GM21619 (cell line): ENCODE results near the gene TSPAN14.
A peak's percentile ranks its signal among the peaks of the same experiment; 100 is the strongest.
"Not testable (repeated sequence)": the region's sequence is repeated elsewhere in the genome, so short reads cannot be mapped to it uniquely, and the experiment has no call there.

Experiments
- ATAC-seq: cut with Tn5 transposase; IDR thresholded peaks from one replicate; pipeline ENCODE4 v1.9.1; 2021; ENCODE audit not compliant: unreplicated experiment

TSPAN14 gene

DNA sequence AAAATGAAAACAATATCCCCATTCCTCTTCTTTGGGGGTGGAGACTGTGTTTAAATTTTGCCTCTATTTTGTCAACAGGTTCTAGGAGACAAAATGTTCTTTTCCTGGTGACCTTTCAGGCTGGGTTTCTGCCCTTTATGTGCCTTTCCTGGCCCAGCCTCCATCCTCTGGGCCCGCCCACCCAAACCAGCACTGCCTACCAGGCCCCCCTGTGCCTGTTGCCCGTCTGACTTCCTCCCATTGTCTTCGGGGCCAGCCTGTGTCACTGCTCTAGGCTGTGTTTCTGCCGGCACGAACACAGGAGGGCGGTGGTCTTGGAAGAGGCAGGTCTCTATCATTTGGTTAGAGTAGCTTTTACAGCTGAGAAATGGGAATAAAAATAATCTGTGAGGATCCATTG, 13.9 kb downstream of the TSPAN14 start:
- ATAC-seq: no peak

DNA sequence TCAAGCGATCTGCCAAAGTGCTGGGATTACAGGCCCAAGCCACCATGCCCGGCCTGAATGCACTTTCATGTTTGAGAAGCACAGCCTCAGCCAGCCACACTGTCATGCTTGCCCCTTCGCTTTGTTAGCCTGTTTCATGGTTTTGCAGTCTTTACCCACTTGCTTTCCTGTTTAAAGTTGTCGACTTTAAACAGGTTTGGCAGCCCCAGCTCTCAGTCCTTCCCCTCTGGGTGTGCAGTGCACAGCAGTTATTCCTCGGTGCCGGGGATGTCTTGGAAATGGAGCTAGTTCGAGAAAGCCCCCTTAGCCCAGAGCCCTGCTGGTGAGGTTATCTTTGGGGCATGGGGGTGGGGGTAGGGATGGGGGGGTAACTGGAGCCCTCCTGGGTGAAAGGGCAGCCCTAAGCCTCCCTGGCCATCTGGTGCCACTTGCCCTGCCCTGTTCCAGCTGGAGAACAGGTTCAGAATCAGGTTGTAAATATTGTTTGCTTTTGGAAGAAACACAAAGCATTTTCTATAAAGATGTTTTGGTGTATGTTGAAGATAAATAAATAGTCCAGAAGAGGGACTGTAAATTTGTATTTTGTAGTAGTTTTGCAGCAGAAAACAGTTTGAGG, 14.8 kb downstream of the TSPAN14 start:
- ATAC-seq: no peak

DNA sequence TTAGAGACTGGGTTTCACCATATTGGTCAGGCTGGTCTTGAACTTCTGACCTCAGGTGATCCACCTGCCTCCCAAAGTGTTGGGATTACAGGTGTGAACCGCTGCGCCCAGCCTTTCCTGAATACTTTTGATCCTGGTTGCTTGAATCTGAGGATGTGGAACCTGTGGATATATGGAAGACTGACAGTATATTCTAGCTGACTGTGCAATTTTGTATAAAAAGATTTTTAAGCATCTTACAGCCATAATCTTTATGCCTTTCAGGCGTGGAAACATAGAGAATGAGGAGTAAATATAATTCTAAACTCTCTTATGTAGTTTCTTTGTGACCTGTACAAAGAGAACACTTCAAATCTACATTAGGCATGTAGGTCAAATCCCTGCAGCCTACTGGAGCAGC, 16.2 kb downstream of the TSPAN14 start:
- no peak for ATAC-seq

DNA sequence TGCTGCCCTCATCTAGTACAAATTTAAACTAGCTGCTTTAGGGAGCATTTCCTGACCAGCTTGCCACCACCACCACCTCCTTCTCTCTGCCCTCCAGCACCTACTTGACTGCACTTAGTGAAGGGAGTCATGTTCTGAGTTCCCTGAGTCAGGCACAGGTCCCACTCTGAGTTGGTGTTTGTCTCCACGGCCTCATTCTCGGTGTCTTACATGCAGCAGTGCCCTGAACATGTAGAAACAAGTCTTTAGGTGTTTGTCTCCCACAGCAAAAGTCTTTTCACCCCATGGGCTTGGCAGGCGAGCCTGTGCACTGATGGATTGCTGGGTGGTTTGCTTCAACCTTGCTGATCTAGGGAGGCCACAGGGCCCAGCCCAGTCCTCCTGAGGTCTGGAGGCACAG, 16.9 kb downstream of the TSPAN14 start:
- no peak for ATAC-seq

DNA sequence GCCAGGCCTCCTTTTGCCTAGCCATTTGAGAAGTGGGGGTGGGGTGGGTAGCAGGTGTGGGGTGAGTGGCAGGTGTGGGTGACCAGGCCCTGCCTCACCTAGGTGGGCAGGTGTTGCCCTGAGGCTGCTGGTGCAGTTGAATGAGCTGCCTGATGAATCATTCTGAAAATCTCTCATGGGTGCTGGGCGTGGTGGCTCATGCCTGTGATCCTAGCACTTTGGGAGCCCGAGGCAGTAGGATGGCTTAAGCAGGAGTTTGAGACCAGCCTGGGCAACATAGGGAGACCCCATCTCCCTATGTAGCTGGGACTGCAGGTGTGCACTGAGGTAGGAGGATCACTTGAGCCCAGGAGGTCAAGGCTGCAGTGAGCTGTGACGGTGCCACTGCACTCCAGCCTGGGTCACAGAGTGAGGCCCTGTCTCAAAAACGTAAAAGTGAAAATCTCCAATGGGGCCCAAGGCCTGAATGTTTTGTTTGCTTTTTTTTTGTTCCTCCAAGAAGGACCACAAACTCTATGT, 17.7 kb downstream of the TSPAN14 start:
- ATAC-seq: peak; percentile 50

DNA sequence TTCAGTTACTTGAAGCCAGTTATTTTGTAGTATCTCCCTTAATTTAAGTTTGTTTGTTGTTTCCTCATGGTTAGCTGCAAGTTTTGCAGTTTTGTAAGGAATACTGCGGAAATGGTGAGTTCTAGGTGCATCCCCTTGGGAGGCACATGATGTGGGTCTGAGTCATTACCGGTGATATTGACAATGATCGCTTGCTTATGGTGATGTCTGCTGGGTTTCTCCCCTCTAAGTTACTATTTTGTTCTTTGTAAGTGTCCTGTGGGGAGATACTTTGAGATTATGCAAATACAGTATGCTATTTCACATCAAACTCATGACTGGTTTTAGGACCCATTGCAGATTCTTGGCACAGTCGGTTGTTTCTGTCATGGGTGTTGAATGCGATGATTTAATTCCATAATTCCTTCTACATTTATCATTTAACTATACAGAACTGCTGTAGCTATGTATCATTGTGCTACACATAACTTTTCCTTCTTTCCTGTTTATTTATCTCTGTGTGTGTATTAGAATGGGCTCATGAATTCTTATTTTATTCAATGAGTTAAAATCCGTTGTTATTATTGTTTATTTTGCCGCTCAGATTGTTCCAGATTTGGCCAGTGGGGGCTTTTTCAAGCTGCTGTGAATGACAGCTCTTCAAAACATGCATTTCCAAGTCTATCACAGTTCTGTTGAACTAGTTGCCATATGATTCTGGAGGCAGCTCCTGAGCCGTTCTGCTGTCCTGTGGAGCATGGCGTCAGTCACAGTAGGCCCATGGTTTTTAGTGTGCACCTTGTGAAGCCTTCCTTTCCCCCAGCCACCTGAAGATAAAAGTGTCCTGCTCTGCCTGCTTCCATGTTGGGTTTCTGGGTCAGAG, 18.4 kb downstream of the TSPAN14 start:
- peak; percentile 93 for ATAC-seq

DNA sequence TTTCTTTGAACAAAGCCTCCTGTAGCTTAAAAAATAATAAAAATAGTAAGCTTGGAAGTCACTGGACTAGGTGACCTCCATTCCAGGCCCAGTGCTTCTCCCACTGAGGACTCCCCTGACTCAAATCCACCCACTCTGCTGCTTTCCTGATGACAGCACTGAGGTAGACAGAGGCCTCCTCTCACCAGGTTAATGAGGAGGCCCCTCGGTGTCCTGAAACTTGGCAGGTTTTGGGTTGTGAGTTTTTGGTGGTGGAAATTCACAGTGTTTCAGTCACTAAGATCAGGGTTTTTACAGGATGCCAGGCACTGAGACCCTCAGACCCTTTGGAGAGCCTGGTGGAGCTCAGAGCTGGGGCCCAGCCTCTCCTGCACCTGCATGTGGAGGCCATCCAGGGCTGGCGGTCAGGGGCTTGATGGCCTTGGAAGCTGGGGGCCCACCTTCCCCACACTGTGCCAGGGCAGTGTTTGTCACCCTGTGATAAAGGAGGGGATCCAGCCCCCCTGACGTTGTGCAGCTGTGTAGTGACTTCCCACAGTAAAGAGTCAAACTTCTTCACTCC, 19.1 kb downstream of the TSPAN14 start:
- no peak for ATAC-seq

DNA sequence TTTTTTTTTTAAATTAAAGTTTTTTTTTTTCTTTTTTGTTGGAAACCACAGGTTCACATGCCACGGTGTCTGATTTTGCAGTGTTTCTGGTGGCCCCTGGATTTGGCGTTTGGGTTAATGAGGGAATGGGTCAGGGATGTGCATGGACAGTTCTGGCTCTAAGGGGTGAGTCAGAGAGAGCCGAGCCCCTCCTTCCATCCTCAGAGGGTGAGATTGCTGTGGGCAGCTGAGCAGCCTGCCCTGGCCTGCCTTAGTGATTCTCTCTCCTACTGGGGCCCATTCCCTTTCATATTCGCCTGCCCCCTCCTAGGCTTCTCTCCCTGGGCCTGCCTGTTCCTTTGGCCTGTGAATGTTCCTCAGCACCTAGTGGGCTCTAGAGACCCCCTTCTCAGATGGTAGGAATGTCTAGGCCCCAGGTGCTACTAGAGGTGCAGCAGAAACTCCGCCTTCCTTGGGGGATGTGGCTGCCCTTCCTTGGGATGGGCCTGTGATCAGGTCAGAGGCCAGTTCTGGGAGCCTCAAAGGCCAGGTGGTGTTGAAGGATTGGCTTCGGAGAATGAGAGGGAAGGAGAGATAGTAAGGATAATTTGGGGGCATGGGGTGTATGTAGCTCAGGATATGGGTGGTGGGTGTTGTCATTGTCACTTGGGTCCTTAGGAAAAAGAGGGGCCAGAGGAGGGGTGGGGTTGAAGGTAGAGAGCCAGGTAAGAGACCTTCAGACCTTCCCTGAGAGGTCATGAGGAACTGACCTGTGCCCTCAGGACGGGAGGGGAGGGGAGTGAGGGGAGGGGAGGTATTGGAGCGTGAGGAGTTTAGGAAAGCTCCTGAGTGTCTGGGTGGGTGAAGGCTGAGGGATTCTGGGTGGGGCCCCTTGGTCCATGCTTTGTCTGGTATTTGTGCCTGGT, 19.8 kb downstream of the TSPAN14 start:
- ATAC-seq: no peak

DNA sequence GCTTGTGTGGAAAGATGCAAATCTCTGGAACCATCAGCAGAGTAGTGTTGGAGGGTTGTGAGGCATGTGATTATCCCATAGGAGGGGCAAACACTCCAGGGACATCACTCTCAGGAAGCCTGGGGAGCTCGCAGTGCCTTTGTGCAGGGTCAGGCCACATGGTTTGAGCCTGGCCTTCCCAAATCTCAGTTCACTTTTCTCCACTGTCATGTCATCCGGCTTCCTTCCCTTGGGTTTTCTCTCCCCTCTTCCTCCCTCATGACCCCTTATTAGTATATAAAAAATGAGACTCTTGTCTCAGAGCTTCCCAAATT, 20.4 kb downstream of the TSPAN14 start:
- no peak for ATAC-seq

DNA sequence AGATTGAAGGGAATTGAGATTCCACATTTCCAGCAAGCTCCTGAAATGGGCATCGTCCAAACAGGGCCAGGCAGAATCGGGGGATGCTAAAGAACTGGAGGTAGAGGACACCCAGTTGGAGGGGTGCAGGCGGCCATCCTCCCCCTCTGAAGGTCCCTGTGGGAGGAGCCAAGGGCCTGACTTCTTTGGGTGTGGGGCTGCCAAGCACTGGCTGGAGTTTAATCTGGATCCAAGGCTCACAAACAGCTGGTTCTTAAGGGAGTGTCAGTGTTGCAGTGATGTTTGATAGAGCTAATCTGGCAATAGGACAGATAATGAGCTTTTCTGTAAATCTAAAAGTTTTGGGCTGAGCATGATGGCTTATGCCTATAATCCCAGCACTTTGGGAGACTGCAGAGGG, 20.8 kb downstream of the TSPAN14 start:
- no peak for ATAC-seq

DNA sequence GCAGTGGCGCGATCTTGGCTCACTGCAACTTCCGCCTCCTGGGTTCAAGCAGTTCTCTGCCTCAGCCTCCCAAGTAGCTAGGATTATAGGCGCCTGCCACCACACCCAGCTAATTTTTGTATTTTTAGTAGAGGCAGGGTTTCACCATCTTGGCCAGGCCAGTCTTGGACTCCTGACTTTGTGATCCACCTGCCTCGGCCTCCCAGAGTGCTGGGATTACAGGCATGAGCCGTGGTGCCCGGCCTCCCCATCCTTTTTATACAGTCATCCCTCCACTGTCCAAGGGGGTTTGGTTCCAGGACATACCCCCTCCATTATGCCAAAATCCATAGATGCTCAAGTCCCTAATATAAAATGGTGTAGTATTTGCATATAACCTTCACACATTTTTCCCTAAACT, 21.5 kb downstream of the TSPAN14 start:
- not testable (repeated sequence) for ATAC-seq

DNA sequence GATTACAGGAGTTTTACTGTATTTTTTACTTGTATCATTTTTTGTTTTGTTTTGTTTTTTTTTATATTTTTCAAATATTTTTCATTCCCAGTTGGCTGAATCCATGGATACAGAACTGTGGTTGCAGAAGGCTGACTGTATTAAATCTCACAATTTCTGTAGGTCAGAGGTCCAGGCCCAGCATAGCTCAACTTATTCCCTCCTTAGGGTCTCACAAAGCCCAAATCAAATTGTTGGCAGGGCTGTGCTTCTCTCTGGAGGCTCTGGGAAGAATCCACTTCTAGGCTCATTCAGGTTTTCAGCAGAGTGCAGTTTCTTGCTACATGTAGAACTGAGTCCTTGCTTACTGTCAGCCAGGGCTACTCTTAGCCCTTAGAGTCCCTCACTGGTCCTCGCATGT, 22.6 kb downstream of the TSPAN14 start:
- ATAC-seq: no peak

DNA sequence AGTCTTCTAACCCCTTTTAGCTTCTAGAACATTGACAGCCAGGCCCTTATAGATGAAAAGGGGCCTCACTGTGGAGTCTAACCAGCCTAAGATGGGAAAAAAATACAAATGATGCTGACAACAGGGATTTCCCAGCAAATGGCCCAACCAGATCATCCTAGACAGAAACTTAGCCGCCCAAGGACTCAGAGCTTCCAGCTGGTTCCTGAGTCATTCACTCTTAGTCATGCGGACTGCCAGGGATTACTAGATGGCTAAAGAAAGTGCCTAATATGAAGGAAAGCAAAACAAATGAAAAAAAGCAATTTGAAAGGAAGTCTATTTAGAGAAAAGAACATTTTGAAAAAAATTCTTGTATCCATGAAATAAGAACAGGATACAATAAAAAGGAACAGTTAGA, 23.7 kb downstream of the TSPAN14 start:
- ATAC-seq: no peak

DNA sequence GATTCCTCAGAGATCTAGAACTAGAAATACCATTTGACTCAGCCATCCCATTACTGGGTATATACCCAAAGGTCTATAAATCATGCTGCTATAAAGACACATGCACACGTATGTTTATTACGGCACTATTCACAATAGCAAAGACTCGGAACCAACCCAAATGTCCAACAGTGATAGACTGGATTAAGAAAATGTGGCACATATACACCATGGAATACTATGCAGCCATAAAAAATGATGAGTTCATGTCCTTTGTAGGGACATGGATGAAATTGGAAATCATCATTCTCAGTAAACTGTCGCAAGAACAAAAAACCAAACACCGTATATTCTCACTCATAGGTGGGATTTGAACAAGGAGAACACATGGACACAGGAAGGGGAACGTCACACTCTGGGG, 26.3 kb downstream of the TSPAN14 start:
- ATAC-seq: not testable (repeated sequence)

DNA sequence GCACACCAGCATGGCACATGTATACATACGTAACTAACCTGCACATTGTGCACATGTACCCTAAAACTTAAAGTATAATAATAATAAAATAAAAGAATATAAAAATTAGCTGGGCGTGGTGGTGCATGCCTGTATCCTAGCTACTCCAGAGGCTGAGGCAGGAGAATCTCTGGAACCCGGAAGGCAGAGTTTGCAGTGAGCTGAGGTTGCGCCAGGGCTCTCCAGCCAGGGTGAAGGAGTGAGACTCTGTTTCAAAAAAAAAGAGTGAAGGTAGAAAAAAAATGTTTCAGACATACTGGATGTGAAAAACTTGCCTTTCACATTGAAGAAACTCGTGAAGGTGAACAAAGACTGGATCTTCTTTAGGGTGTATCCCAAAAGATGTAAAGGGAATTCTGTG, 26.7 kb downstream of the TSPAN14 start:
- no peak for ATAC-seq

DNA sequence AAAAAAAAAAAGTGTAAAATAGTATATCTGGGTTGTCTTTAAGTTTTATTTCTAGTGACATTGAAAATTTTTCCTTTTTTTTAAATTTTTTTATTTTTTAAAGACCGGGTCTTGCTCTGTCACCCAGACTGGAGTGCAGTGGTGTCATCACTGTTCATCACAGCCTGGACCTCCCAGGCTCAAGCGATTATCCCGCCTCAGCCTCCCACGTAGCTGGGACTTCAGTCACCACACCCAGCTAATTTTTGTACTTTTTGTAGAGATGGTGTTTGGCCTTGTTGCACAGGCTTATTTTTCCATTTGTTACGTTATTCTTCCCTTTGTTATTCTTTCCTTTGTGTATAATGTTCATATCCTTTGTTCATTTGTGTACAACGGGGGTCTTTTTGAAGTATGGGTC, 30.1 kb downstream of the TSPAN14 start:
- ATAC-seq: no peak

DNA sequence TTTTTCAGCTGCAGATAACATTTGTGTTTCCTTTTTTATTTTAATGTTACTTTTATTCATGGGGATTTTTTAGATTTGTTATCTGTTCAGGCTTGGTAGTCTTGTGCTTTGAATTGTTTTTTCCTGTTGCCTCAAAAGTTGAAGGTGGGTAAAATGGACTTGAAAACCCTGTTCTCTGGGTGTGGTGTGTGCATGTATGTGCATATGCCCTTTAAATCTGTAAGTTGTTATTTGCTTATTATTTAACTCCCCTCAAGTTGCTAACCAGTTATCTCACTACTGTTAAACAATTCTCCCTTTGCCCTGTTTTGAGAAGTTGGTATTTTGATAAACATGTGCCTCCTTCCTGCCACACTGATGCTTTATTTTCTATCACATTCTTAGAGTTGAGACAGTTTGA, 30.6 kb downstream of the TSPAN14 start:
- ATAC-seq: no peak

DNA sequence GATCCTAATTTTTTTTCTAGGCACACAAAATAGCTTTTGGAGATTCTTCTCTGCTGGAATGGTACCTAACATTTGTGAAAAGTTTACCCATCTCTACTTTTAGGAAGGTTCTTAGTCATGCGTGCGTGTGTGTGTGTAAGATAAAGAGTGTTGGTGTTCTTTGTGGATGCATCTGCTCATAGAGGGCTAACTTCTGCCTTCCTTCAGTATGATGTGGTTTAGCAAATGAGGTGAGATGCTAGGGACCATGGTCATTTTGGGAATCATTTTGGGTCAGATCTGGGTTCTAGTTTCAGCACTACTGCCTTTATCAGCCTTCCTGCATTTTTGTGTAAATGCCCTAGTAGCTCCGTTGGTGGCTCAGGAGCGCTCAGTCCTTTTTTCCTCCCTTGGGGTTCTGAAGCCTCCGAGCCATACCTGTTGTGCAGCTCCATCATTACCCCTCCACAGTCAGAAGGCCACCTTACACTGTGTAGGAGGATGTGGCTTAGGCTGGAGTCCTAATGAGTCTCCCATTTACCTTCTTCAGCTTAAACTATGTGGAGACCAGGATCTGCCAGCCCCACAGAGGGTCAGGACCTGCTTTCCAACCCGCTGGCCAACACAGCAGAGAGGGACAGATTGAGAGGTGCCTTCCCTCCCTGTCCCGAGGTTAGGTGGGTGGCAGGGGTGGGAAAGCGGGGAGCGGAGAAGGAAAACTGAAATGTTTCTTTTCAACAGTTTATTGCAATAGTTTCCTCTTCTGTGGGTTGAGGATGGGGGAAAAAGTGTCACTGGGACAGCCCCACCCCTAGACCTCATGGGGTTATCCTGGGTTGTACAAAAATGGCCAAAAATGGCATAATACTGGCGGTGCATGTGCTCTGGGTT, 31.2 kb downstream of the TSPAN14 start:
- no peak for ATAC-seq

DNA sequence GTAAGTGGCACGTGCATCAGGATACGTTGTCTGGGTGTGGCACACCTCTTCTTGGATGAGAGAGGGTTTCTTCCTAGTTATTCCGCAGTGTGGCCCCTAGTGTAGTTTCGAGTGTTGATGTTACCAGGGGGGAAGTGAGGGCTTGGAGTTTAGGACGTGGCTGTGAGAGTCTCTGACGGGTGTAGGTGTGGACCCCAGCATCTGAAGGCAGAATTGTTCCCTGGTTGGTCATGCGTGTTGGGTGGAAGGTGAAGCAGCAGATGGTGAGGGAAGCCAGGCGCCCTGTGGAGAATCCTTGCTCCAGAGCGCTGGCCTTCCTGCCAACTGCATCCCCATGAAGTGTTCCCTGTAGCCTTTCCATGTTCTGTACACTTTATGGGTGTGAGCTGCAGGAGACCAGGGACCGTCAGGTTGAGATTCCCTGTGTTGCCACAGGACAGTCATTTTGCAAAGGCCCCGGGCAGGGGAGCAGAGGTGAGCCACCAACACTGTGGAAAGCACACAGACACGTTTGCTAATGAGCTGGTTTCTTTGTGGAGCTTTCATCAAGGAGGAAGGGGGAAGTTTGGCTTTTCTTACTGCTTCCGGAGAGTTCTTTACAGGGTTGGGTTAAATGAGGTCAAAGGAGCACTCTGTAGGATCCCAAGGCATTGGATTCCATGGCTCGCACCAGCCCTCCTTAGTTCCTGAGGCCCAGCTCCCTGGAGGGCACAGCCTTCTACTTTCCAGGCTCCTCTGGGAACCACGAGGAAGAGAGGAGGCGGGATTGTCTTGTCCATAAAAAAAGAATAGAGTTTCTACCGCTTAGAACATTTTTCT, 32.0 kb downstream of the TSPAN14 start:
- ATAC-seq: no peak
